ENCODE measurements around the gene GRAP2. TPM values are rescaled to one million over a fixed set of nuclear protein-coding genes. Genes with fewer than 3 reads are reported as not detected.
"Not testable (repeated sequence)": the region's sequence is repeated elsewhere in the genome, so short reads cannot be mapped to it uniquely, and the experiment has no call there.

GRAP2 gene
- total and polyA plus RNA-seq, 9 of the 15 experiments (the other 6 are each of a cell fraction or from before 2014, with no cell fraction given): 4.8 to 88.7 (median 60.4) TPM

- TF ChIP-seq SMARCA5 (IDR thresholded peaks at IDR 0.05) (no peak), KDM1A (IDR thresholded peaks at IDR 0.05) (0 out of 4 replicates have a peak, but pooled peaks of 1 of the 2 experiments have one; percentile 15), ZFP30 (CRISPR knock-in tag; IDR thresholded peaks at IDR 0.05; ENCODE audit: borderline replicate concordance) (no peak), ZC3H4 (CRISPR knock-in tag; IDR thresholded peaks at IDR 0.05; ENCODE audit: borderline replicate concordance) (no peak), NR4A1 (CRISPR knock-in tag; IDR thresholded peaks at IDR 0.05) (no peak), NR4A1 (tag; IDR thresholded peaks at IDR 0.05) (no peak)
- TF ChIP-seq, protein P1, sequence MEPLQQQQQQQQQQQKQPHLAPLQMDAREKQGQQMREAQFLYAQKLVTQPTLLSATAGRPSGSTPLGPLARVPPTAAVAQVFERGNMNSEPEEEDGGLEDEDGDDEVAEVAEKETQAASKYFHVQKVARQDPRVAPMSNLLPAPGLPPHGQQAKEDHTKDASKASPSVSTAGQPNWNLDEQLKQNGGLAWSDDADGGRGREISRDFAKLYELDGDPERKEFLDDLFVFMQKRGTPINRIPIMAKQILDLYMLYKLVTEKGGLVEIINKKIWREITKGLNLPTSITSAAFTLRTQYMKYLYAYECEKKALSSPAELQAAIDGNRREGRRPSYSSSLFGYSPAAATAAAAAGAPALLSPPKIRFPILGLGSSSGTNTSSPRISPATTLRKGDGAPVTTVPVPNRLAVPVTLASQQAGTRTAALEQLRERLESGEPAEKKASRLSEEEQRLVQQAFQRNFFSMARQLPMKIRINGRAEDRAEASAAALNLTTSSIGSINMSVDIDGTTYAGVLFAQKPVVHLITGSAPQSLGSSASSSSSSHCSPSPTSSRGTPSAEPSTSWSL (CRISPR knock-in tag; IDR thresholded peaks at IDR 0.05; ENCODE audit: borderline replicate concordance): no peak
Measured at GRCh38 chr22:39992088-39992826, 91.4 kb downstream of the GRAP2 start (continued).

DNA sequence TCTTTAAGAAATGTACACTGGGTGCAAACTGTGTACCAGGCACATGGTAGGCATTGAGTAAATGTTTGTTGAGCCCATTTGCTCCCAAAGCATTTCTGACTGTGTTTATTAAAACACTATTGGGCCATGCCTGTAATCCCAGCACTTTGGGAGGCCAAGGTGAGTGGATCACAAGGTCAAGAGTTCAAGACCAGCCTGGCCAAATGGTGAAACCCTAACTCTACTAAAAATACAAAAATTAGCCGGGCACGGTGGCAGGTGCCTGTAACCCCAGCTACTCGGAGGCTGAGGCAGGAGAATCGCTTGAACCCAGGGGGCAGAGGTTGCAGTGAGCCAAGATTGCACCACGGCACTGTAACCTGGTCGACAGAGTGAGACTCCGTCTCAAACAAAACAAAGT is 92.0 kb downstream of the GRAP2 start:
- 83% methylated on average over 7 of the region's 7 CpGs for WGBS (ENCODE audit: insufficient coverage, low coverage, missing lambda C conversion rate)
- H3K9me1 ChIP-seq (ENCODE audit: control insufficient read depth, insufficient read depth, low read length); H3K4me2 ChIP-seq (ENCODE audit: insufficient read depth, low read length); H3K9me3 ChIP-seq (replicated peaks; ENCODE audit: control insufficient read depth, insufficient read depth, low read depth, low read length); intact Hi-C loops (cut with micrococcal nuclease); FAIRE-seq; H3K27ac ChIP-seq (ENCODE audit: extremely low read depth, low read depth, low read length); DNase-seq (ENCODE audit: extremely low read depth in 1 of 4, low spot score in 3 of 4); H4K20me1 ChIP-seq (replicated peaks; ENCODE audit: control insufficient read depth, insufficient read depth, low read length); H2AFZ ChIP-seq (ENCODE audit: low read depth, low read length); H3K79me2 ChIP-seq (ENCODE audit: control insufficient read depth, insufficient read depth, low read length); H3K36me3 ChIP-seq (ENCODE audit: control insufficient read depth, insufficient read depth, low read length); ATAC-seq; POLR2A ChIA-PET; H3K27me3 ChIP-seq (ENCODE audit: control insufficient read depth in 2 of 2, insufficient read depth in 2 of 2, low read length in 2 of 2); CTCF ChIA-PET (ENCODE audit: low intra/inter-chr PET ratio); H3K4me3 ChIP-seq; H3K9ac ChIP-seq (ENCODE audit: insufficient read depth in 1 of 2, low read depth in 2 of 2, low read length in 2 of 2); BruUV-seq (replicated peaks); in situ Hi-C loops (cut with MboI): not testable (repeated sequence)
- 0 out of 2 replicates have a peak, but pooled peaks have one; percentile 8 for TF ChIP-seq ZFX (CRISPR knock-in tag; IDR thresholded peaks at IDR 0.05)
- H3K4me1 ChIP-seq (replicated peaks in 1 of 2; ENCODE audit: control insufficient read depth in 2 of 2, insufficient read depth in 2 of 2, low read length in 2 of 2): peaks cover 24 to 35% of the 10 kb centered on the region in 2 experiments; a peak in 4 of 5 replicates

Measured in K562 (cell line).